ENCODE results near the gene EMP3. TPM values are rescaled to one million over a fixed set of nuclear protein-coding genes. Genes with fewer than 3 reads are reported as not detected.

The EMP3 gene
- total and polyA plus RNA-seq, 3 donors from 2014 or later, result 28.6 to 88.3 (median 31.3) TPM

DNA sequence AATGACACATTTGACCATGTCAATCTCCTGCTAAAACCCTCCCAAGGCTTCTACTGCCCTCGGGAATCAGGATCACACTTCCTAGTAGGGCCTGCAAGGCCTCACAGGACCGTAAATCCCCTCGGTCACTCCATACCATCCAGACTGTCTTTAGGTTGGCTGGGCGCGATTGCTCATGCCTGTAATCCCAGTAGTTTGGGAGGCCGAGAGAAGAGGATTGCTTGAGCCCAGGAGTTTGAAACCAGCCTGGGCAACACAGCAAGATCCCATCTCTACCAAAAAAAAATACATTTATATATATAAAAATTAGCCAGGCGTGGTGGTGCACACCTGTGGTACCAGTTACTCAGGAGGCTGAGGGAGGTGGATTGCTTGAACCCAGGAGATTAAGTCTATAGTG lies 23.4 kb downstream of the EMP3 start:
- no peaks in the 10 kb centered on the region for H3K36me3 ChIP-seq (ENCODE audit: low read depth, missing control alignments)
- no peaks in the 10 kb centered on the region for H3K9me3 ChIP-seq
- no peak for DNase-seq
- WGBS, 2 donors, result 83 to 96% methylated on average over 5 to 7 of the region's 7 CpGs
- no peak overlapping the region for H3K4me3 ChIP-seq
- no peaks in the 10 kb centered on the region for H3K27me3 ChIP-seq
- intact Hi-C loops (cut with DNase I; ENCODE audit: low total_unique reads), result no loop called here
- TF ChIP-seq CTCF (IDR thresholded peaks at IDR 0.05) (no peak), POLR2A (IDR thresholded peaks at IDR 0.05) (no peak)
- H3K4me1 ChIP-seq, result peaks cover 25% of the 10 kb centered on the region
- H3K27ac ChIP-seq, result peak overlapping the region; percentile 64 to 85

DNA sequence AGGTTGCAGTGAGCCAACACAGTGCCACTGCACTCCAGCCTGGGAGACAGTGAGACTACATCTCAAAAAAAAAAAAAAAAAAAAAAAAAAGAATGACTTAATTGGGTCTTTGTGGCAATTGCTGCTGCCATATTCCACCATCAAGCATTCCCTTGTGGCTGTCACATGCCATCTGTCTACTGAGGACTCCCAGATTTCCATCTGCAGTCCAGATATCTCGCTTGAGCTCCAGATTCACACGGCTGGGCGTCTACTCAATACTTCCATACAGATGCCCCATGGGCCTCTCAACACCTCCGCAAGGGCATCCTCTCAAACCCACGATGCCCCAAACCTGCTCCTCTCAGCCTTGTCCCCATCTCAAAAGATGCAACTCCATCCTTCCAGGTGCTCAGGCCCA lies 25.5 kb downstream of the EMP3 start:
- intact Hi-C loops (cut with DNase I; ENCODE audit: low total_unique reads), result no loop called here
- Histone ChIP-seq H3K36me3 (ENCODE audit: low read depth, missing control alignments) (no peaks in the 10 kb centered on the region), H3K9me3 (no peaks in the 10 kb centered on the region), H3K4me3 (no peak overlapping the region), H3K27ac (no peak overlapping the region), H3K4me1 (peaks cover 32% of the 10 kb centered on the region), H3K27me3 (no peaks in the 10 kb centered on the region)
- 96 to 97% methylated on average over 5 of the region's 5 CpGs for whole genome bisulfite sequencing, 2 donors
- DNase-seq, result no peak
- no peak for TF ChIP-seq POLR2A (IDR thresholded peaks at IDR 0.05)
- TF ChIP-seq CTCF (IDR thresholded peaks at IDR 0.05), result no peak

DNA sequence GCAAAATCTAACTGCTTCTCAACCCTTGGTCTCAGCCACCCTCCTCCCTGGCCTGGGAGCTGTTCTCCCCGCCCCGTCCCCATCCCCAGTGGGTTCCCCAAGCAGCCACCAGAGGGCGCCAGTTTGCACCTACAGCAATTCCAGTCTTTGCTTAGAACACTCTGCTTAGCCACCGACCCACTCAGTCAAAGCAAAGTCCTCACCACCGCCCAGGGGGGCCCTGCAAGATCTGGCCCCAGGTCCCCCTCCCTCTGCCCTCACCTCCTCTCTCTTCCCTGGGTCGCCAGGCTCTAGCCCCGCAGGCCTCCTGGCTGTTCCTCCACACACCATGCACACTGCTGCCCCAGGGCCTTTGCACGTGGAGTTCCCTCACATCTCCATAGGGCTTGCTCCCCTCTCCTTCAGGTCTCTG lies 26.0 kb downstream of the EMP3 start:
- DNase-seq, result peak; percentile 81
- H3K27me3 ChIP-seq, result no peaks in the 10 kb centered on the region
- H3K4me3 ChIP-seq, result no peak overlapping the region
- no peaks in the 10 kb centered on the region for H3K36me3 ChIP-seq (ENCODE audit: low read depth, missing control alignments)
- TF ChIP-seq CTCF (IDR thresholded peaks at IDR 0.05), result peak; percentile 49 to 77 (median 59)
- TF ChIP-seq POLR2A (IDR thresholded peaks at IDR 0.05), result no peak
- intact Hi-C loops (cut with DNase I; ENCODE audit: low total_unique reads), result no loop called here
- H3K27ac ChIP-seq, result no peak overlapping the region
- H3K4me1 ChIP-seq, result peaks cover 28% of the 10 kb centered on the region
- 63 to 67% methylated on average over 8 of the region's 8 CpGs for WGBS, 2 donors
- no peaks in the 10 kb centered on the region for H3K9me3 ChIP-seq

- intact Hi-C loops (cut with DNase I; ENCODE audit: low total_unique reads), result no loop called here
- Histone ChIP-seq H3K27me3 (no peaks in the 10 kb centered on the region), H3K4me3 (no peak overlapping the region), H3K27ac (no peak overlapping the region), H3K4me1 (peaks cover 10% of the 10 kb centered on the region), H3K9me3 (no peaks in the 10 kb centered on the region), H3K36me3 (ENCODE audit: low read depth, missing control alignments) (no peaks in the 10 kb centered on the region)
- DNase-seq, result no peak
- TF ChIP-seq POLR2A (IDR thresholded peaks at IDR 0.05) (no peak), CTCF (IDR thresholded peaks at IDR 0.05) (no peak)
- 83 to 94% methylated on average over 5 of the region's 5 CpGs for WGBS, 2 donors
Observed at GRCh38 chr19:48353677-48354076, 28.3 kb downstream of the EMP3 start.

DNA sequence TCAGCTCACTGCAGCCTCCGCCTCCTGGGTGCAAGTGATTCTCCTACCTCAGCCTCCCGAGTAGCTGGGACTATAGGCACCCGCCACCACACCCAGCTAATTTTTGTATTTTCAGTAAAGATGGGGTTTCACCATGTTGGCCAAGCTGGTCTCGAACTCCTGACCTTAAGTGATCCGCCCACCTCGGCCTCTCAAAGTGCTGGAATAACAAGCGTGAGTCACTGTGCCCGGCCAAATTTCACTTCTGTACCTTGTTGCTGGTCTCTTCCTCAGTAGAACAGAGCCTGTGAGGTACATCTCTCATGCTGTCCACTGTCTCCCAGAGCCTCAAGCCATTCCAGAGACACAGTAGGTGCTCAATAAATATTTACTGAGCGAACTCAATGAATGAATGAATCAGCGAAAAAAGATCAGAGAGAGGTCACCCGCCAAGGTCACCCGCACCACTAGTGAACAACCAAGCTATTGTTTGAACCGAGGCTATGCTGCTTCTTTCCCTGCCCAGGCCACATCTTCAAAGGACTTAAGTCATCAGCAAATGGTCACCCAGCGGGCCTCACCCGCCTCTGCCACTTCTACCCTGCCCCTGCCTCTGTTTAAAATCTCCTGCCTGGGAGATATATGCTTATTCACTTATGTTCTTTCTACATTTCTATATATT lies 29.1 kb downstream of the EMP3 start:
- no peaks in the 10 kb centered on the region for H3K27me3 ChIP-seq
- H3K4me3 ChIP-seq, result no peak overlapping the region
- H3K9me3 ChIP-seq, result no peaks in the 10 kb centered on the region
- peak overlapping the region; percentile 55 to 70 for H3K27ac ChIP-seq
- TF ChIP-seq POLR2A (IDR thresholded peaks at IDR 0.05) (no peak), CTCF (IDR thresholded peaks at IDR 0.05) (no peak)
- peak; percentile 86 for DNase-seq
- WGBS, 2 donors, result 81 to 90% methylated on average over 15 of the region's 15 CpGs
- H3K4me1 ChIP-seq, result peaks cover 7% of the 10 kb centered on the region
- intact Hi-C loops (cut with DNase I; ENCODE audit: low total_unique reads), result no loop called here
- no peaks in the 10 kb centered on the region for H3K36me3 ChIP-seq (ENCODE audit: low read depth, missing control alignments)

Data from testis (tissue), 3 donors.